Islet precursor cell (in vitro differentiated cells): ENCODE data around the gene AFF3.
A peak's percentile ranks its signal among the peaks of the same experiment; 100 is the strongest.

ENCODE experiments used
- DNase-seq: peaks from one replicate; pipeline ENCODE4 v3.0.0-alpha.2; 2018

Gene AFF3

DNA sequence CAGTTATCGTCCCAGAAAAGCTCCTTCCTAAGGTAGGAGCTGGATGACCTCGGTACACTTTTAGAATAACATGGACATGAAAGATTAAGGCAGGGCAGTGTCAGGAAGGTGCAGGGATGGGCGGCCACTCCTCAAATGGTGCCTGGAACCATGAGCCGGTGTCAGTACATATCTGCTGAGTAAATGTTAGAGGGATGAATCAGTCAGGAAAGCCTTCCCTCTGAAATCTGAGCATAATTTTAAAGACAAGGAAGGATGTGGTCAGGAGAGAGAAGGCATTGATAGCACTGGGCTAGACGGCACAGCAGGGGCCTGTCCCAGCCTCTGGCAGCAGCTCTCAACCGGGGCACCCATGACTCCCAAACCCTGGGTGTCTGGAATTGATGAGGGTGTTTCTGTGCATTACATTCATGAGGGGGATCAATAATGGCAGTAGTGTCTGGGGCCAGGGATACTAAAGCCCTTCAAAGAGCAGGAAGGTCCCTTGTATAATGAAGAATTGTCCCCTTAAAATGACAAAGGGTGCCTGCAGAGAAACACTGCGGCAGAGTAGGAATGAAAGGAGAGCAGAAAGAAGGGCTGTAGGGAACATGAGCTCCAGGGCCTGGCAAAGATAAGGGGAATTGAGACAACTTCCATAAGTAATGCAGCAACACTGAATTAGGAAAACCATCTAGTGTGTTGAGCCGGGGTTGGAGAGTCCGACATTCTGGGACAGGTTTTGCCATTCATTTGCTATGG lies 490.3 kb downstream of the AFF3 start:
- DNase-seq, result no peak

DNA sequence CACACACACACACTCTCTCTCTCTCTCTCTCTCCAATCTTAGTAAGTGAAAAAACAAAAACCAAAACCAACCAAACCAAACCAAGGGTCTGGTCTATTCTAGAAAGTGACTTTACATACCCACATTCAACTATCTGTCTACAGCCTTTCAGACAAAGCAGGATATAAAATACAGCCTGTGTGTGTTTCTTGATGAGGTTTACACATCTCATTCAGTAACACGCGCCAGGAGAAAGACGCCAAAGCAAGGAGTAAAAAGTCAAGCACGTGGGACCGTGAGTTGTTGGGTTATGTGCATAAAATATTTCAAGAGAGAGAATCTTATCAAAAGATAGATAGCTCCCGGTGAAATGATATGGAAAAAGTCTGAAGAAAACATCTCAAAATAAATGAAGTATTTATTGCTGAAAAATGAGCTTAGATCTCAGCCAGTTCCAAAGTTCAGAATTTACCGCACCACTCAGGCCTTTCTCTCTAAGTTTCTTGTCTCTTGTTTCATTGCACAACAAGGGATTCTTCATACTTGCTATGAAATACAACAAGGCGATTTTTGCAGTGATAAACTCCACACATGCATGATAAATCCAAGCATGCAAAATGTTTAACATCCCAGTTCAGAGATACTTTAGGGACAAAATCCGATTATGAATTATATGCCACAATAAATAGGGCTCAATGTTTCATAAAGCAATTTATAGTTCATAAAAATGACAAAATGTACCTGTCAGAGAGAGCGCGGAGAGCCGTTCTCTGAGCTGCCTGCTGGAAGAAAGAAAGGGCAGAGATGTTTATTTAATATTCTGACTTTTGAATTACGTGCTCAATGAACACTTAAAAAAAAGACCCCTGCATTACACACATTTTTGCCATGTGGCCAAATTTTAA lies 493.2 kb downstream of the AFF3 start:
- DNase-seq, result no peak

DNA sequence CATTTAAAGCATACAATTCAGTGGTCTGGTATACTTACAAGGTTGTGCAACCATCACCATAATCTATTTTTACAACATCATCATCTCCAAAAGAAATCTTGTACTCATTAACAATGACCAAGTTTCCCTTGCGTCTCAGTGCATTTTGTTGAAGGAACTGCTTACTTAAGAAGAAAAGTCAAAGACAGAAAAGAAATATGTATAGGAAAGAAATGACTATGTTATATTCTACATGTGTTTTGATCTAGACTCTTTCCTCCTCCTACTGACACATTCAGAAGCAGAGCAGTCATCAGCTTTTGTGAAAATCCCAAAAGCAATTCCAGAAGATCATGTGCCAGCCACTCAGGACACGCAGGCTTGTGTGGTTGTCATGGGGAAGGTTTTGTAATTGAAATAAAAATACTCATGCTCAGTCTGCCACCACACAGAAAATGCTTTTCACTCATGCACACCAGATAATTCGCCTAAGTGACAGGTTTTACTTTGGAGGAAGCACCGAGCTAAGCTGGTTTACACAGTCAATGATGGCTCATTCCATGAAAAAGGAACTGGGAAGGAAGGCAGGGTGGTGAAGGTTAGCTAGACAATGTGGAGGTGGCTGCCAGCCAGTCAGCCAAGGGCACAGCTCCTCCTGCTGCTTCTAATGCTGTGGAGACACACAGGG lies 494.1 kb downstream of the AFF3 start:
- DNase-seq, result no peak

DNA sequence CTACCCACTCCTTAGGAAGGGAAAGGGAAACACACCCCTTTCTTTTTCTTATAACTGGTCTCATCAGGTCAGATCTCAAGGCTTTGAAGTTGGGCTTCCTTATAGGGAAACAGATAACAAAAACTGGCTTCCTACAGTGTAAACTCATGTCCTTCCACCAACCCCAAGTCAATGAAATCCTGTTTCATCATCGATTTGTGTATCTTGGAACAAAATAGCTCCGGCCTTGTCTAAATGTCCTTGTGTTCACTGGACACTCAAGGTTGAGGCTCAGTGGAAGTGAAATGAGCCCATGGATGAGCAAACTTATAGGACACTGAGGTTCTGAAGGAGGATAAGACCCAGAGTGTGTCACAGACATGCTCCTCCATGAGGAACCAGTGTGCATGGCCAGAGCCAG lies 496.4 kb downstream of the AFF3 start:
- no peak for DNase-seq

DNA sequence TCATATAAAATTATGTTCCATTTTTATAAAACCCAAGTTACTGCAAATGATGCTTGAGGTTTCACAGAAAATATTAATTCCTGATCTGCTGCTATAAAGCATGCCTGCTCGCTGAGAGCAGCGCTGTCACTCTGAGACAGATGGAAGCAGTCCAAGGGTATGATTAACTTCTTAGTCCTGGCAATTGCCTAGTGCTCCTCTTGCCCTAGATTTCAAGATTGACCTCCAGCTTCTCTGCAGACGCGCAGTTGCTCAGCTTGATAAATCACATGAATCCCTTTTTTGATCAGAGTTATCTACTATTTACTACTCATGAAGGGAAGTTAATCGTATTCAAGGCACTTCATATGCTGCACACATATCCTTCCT lies 498.0 kb downstream of the AFF3 start:
- DNase-seq, result no peak

DNA sequence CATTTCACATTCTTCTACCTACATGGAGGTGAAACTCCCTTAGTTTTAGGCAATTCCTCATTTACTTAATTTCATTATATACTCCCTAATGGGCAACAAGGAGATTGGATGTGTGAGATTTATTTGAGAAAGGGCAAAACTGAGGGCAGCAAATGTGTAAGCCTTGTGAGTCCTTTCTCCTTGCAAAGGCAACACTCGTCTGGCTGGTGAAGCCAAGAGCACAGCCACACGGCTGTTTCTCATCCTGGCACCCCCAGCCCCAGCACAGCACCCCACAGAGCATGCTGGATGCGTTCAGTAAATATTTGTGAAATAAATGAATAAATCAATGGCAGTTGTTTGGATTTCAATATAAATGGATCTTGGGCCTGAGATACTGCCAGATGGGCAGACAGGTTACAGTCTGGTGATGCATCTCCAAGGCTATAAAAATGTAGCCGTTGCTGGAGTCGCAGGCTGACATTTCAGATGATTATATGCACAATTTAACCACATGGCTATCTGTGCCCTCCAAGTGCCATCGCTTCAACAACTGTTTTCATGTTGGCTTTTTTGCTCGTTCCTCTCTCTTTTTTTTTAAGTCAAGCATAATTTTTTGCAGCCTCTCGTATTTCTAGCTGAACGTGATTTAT lies 498.5 kb downstream of the AFF3 start:
- no peak for DNase-seq

DNA sequence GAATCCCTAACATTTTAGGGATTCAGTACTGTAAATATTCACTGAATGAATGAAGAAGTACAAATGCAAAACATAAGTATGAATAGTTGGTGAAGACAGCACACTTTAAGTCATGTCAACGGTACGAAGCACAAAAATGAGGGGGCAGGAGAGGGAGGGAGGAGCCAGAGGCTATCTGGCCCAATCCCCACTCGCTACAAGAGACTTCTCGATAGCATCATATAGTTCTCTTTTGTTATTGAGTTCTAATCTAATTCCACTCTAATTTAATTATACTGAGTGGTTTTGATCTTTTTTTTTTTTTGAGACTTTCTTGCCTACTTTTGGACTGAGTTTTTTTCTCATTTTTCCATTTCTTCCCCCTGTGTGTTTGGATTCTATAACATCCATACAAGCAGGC lies 500.4 kb downstream of the AFF3 start:
- no peak for DNase-seq

DNA sequence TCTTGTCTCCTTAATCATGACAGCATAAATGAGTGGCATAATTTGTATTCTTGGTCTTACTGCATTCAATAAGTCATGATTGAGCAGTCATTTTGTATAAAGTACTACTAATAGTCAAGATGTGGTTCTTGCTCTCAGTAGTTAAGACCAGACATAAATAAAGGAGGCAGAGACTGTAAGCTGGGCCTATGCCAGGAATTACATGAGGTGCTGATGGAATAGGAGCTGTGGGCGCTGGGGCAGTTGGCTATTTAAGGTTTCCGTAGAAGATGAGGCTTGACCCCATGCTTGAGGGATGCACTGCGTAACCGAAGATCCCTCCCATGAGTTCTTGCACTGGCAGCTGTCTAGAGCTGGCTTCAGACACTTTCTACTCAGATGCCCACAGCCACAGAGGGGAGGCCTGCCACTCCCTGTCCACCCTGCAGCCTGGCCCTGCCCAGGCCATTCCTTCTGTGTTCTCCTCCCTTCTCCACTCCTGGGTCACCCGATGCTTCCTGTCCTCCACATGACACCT lies 501.7 kb downstream of the AFF3 start:
- DNase-seq, result no peak

DNA sequence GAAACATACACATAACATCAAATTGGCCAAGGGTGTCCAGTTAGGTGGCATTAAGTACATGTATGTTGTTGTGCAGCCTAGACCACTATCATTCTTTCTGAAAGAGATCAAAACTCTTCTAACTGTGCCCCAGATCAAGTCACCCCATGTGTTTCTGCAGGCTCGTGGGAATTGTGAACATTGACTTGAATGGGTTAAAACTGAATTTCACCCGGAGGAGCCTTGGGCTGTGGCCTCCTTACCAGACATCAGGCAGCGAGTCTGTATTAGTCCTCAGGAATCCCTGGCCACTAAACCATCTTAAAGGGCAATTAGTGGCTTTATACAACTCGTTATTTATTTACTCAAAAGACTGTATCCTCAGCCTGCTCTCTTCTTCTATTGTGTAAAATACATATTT lies 503.6 kb downstream of the AFF3 start:
- no peak for DNase-seq

DNA sequence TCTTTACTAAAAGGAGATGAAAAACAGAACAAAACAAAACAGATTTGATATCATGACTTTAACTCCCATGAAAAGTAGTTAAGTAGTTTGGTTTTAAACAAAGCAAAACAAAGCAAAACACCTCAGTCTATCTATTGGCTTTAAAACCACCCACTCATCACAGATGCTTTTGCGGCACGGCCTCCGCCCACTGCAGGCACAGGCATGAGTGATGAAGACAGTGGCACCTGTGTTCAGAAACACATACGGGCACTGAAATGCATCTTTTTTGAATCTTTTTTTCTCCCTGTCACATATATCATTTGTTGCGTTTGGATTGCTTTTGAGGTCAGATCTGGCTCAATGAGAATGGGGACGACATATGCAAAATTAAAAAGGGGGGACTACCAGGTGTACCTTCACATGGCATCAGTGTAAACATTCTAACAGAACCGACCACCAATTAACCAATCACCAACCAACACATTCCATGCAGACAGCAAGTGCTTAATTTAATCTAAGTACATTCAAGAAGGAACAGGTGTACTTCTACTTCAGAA lies 505.2 kb downstream of the AFF3 start:
- no peak for DNase-seq

DNA sequence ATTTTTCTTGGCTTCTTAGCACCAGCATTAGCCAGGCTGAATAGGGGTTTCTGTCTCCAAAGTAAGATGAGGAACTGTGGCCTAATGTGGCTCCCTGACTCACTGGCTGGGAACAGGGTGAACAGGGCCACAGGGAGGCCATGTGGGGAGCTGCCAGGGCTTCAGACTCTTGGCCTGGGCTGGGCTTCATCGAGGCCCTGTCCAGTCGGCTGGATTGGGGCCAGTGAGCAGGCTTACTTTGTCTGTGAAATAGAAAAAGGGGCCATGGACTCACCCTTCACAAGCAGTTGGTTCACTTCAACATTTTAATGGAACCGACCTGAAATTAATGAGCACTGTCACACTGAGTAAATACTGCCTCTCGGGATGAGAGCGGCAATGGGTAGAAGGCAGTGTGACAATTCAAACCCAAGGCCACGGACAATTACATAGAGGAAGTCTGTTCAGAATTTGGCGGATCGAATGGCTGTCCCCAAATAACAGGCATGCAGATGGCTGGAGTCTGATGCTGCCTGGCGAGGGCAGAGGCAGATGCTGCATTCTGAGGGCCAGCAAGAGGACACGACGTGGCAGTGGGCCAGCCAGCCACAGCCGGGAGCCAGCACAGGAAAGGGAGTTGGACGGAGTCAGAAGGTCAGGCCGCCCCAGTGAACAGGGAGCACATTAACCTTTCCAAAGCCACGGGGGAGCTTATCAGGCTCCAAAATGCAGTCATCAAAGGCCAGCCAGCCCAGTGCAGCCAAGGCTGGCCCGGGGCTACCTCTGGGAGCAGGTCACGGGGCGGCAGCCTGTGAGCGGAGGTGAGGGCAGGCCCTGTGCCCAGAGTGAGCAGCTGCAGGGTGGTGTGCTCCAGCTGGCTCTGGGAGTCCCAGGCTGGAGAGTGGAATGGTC lies 506.0 kb downstream of the AFF3 start:
- DNase-seq, result no peak

DNA sequence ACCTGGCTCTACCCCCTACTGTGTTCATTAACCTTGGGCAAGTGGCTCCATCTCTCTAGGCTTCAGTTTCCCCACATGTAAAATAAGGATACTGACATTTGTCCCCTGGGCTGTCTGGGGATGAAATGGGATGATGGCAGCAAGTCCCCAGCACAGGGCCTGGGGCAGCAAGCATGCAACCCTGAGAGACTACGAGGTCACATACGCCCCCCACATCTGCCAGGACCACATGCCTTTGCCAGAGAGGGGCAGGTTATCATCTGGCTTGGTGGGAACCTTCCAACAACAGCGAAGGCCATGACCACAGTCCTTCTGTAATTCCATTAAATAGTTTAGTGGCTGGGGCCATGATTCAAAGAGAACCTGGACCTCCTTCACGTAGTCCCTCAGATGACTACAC lies 506.7 kb downstream of the AFF3 start:
- DNase-seq, result no peak

DNA sequence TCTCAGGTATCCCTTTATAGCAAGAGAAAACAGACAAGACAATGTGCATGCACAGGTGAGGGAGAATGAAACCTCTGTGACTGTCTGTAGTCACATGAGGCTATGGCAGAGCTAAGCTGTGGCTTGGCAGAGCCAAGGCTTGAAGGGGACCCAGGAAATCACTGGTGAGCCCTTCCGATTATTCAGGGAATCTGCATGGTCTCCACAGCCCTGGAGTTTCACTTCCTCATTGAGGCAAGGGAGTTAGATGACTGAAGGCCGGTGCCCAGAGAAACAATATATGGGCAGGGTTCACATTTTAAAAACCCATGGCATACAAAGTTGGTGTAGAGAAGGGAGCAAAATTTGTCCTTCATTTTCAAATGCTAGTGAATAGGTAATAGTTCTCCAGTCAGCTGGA lies 508.2 kb downstream of the AFF3 start:
- no peak for DNase-seq

DNA sequence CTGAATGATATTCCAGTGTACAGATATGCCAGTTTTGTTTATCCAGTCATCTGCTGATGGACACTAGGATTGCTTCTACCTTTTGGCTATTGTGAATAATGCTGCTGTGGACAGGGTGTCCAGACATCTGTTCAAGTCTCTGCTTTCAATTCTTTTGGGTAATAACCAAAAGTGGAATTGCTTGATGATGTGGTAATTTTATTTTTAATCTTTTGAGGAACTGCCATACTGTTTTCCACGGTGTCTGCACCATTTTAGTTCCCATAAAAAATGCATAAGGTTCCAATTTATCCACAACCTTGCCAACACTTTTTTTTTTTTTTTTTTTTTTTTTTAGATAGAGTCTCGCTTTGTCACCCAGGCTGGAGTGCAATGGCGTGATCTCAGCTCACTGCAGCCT lies 510.7 kb downstream of the AFF3 start:
- DNase-seq, result no peak

DNA sequence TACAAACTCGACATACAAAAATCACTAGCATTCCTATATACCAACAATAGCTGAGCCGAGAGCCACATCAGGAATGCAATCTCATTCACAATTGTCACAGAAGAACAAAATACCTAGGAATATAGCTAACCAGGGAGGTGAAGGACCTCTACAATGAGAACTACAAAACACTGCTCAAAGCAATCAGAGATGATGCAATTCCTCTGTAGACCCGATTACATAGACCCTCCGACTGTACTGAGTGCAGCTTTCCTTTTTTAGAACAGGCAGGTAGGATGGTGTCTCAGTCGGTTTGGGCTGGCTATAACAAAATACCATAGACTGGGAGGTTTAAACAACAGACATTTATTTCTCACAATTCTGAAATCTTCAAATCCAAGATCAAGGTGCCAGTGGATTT lies 513.1 kb downstream of the AFF3 start:
- DNase-seq, result no peak

DNA sequence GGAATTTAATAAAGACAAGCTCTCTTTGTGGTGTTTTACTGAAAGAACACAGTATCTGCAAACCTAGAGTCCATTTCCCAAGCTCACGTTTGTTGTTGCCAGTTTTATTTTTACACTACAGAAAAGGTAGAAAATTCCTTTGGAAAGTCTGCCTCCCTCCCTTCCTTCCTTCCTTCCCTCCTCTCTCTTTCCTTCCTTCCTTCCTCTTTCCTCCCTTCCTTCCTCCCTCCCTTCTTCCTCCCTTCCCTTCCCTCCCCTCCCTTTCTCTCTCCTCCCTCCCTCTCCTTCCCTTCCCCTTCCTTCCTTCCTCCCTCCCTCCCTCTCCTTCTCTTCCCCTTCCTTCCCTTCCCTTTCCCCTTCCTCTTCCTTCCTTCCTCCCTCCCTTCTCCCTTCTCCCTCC lies 516.2 kb downstream of the AFF3 start:
- DNase-seq, result no peak

DNA sequence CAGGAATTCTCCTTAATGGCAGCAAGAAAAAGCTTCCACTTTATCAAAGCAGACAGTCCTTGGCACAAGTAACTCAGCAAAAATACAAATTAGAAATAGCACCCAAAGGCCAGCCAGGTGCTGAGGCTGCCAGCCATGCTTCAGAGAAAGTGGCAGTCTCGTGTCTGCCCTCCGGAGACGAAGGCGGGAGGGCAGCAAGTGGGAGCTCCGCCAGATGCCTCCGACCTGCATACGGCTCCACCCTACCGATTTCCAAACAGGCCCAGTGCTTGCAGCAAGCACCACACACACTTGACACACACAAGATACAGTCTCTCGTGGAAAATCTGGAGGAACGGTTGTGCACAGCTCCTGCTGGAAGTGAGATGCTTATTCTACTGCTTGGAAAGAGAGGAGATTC lies 517.7 kb downstream of the AFF3 start:
- no peak for DNase-seq

DNA sequence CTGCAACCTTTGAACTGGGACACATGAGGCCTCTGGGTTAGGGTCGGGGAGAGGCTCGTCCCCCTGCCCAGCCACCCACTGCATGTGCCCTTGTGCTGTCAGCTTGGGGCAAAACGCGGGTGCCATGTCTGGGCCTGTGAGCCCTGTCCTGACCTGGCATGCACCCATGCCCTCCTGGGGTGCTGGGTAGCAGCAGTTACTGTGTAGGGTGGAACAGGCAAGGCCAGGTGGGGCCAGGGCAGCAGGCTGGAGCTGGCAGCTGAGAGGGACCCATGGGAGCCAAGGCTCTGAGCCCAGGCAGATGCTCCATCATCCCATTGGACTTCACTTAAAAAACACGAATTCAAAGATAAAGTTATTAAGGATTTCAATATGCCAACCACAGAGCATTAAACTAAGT lies 518.8 kb downstream of the AFF3 start:
- no peak for DNase-seq

DNA sequence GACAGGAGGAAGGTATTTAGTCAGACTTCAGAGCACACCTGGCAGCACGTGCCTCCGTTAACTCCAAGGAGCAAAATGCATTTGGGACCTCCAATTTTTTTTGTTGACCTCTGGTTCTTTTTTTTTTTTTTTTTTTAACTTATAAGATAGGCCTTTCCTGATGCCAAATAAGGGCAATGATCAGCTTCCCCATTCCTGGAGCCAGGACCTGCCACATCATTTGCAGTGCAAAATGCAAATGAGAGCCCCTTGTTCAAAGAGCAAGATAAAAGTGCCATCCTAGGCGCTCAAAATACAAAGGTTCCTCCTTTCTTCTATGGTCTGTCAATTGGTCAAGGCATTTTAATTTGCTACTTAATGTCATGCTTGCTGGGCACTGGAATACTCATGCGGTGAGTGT lies 519.4 kb downstream of the AFF3 start:
- no peak for DNase-seq

DNA sequence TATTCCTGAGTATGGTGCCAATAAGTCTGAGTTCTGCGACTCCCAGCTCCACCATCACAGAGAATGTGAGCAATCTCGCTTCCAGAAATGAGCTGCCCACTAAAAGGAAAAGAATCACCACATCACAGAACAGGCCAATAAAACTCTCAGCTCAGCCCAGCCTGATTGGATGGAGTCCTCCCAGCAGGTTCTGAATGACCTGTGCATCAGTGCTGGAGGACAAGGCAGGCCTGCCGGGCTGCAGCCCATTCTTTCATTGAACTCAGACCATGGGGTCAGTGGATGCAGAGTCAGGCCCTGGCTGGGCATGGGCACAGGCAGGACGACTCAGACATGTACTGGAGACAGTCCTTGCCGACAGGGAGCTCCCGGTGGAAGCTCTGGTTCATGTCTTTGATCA lies 519.9 kb downstream of the AFF3 start:
- peak; percentile 66 for DNase-seq

DNA sequence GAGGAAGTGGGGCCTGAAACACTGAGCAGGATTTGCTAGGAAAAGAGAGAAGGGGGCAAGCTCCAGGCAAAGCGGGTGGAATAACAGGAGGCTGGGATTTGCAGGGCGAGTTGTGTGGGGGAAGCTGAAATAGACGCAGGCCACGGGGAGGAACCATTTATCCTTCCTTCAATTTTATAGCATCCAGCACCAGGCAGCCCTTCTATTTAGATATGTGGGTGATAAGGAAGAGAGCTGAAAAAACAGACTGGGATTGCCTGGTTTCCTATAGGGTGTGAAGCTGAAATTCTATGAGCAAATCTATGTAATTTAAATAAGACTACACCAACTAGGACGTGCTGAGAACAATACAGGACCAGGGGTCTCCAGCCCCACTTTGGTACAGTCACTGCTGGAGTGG lies 520.6 kb downstream of the AFF3 start:
- no peak for DNase-seq

DNA sequence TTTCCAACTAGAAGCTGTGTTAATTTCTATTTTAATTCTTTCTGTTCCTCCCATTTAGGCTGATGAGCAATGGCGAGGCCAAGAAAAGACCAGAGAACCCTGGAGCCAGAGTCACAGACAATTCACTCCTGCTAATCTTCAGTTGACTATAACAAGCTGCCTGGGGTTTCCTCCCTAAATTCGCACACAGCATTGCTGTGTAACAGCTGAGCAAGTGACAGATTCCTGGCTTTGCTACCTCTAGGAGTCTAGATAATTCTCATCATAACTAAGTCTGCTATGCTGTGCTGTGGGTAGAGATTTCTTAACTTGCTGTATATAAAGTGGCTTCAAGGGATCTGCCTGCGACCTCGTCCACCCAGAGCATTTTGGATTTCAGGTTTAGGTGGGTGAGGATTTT lies 521.3 kb downstream of the AFF3 start:
- DNase-seq, result no peak
